Type B pancreatic cell (in vitro differentiated cells): ENCODE results near the gene C1QTNF3. TPM values are rescaled to one million over a fixed set of nuclear protein-coding genes. Genes with fewer than 3 reads are reported as not detected.

Experiments
- DNase-seq: peaks from one replicate; pipeline ENCODE4 v3.0.0; 2021; ENCODE audit warnings: mixed read lengths; ENCODE audit not compliant: unreplicated experiment; ENCODE audit errors: extremely low spot score
- H3K27ac Mint-ChIP-seq: 2 replicates; pipeline ENCODE4 v1.8.0; 2021; ENCODE audit warnings: mild to moderate bottlenecking, mixed read lengths
- H3K27me3 Mint-ChIP-seq: 2 replicates; pipeline ENCODE4 v1.8.0; 2021; ENCODE audit warnings: mixed read lengths
- H3K36me3 Mint-ChIP-seq: 2 replicates; pipeline ENCODE4 v1.8.0; 2021; ENCODE audit warnings: mixed read lengths
- H3K4me1 Mint-ChIP-seq: one replicate; pipeline ENCODE4 v1.8.0; 2021; ENCODE audit warnings: mixed read lengths; ENCODE audit not compliant: unreplicated experiment
- H3K4me3 Mint-ChIP-seq: 2 replicates; pipeline ENCODE4 v1.8.0; 2021; ENCODE audit warnings: mild to moderate bottlenecking, mixed read lengths
- H3K9me3 Mint-ChIP-seq: 2 replicates; pipeline ENCODE4 v1.8.0; 2021; ENCODE audit warnings: mixed read lengths
- total RNA-seq: library from RNA; stranded (reverse); gene quantifications from 2 replicates; pipeline ENCODE4 v1.2.1, GENCODE V29; 2021; ENCODE audit warnings: low replicate concordance
- TF ChIP-seq, protein P1 (sequence below): fragments of 200-600 bp; sonication (generic); conservative IDR thresholded peaks from 2 replicates; pipeline ENCODE4 v1.5.0; 2021; ENCODE audit warnings: antibody characterized with exemption, mild to moderate bottlenecking

Gene C1QTNF3
- total RNA-seq, 1 donor from 2014 or later: 5.1 TPM

DNA sequence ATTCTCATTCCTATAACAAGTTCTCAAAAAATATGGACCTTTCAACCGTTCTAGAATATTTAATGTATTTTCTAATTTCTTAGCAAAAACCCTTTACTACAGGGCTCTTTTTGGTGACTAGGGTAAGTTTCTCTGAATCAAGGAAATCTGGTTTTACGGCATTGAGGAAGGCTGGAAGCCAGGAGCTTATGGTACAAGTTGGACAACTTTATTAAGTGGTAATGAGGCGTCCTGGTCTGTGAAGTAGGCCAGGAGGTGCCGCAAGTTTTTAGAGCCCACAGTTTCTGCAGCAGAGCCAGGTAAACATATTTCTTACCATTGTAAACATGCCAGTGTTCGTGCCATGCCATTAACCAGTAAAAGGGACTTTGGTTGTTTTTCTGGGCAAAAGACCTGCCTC, 14.6 kb upstream of the C1QTNF3 start:
- Mint-ChIP-seq H3K27me3 (no peaks in the 10 kb centered on the region), H3K4me1 (peaks cover 12% of the 10 kb centered on the region), H3K4me3 (no peak overlapping the region), H3K9me3 (no peaks in the 10 kb centered on the region), H3K36me3 (peaks cover 9% of the 10 kb centered on the region), H3K27ac (no peak overlapping the region)
- TF ChIP-seq, protein P1, sequence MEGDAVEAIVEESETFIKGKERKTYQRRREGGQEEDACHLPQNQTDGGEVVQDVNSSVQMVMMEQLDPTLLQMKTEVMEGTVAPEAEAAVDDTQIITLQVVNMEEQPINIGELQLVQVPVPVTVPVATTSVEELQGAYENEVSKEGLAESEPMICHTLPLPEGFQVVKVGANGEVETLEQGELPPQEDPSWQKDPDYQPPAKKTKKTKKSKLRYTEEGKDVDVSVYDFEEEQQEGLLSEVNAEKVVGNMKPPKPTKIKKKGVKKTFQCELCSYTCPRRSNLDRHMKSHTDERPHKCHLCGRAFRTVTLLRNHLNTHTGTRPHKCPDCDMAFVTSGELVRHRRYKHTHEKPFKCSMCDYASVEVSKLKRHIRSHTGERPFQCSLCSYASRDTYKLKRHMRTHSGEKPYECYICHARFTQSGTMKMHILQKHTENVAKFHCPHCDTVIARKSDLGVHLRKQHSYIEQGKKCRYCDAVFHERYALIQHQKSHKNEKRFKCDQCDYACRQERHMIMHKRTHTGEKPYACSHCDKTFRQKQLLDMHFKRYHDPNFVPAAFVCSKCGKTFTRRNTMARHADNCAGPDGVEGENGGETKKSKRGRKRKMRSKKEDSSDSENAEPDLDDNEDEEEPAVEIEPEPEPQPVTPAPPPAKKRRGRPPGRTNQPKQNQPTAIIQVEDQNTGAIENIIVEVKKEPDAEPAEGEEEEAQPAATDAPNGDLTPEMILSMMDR: no peak
- DNase-seq: no peak

DNA sequence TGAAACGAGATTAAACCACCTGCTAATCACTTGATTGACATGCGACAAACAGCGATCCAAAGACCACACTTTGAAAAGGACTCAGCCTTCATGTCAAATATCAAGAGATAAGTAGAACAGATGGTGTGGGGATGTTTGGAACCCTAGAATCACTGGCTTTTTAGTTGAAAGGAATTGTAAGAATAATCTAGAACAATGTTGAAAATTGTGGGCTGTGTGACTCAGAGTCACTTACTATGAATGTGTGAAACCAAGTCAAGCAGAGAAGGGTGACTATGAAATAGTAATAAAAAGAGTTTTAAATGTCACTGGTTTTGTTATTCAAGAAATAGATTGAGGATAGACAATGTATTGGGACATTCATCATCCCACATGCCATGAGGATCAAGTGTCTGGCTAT, 14.1 kb upstream of the C1QTNF3 start:
- H3K36me3 Mint-ChIP-seq: peaks cover 9% of the 10 kb centered on the region
- H3K27me3 Mint-ChIP-seq: no peaks in the 10 kb centered on the region
- DNase-seq: no peak
- no peak overlapping the region for H3K27ac Mint-ChIP-seq
- TF ChIP-seq, protein P1: no peak
- H3K9me3 Mint-ChIP-seq: no peaks in the 10 kb centered on the region
- no peak overlapping the region for H3K4me3 Mint-ChIP-seq
- H3K4me1 Mint-ChIP-seq: peaks cover 12% of the 10 kb centered on the region

DNA sequence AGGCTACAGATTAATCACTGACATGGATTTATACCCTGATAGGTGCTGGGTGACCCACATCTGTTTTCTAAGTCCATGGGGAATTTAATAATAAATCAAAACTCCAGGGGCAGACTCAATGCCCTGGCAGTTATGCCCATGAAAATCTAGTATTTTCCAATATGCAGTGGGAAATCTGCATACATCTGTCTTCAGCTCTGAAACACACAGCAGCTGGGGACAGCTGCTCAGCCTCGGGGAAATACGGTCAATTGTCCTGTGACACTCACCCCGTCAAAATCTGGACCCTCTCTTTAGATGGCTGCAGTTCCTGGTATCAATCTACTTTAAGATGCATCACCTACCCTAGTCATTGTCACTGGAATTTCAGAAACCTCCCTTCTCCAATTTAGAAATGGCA, 12.7 kb upstream of the C1QTNF3 start:
- TF ChIP-seq, protein P1: no peak
- H3K36me3 Mint-ChIP-seq: peaks cover 8% of the 10 kb centered on the region
- DNase-seq: no peak
- H3K4me1 Mint-ChIP-seq: peaks cover 12% of the 10 kb centered on the region
- no peaks in the 10 kb centered on the region for H3K9me3 Mint-ChIP-seq
- H3K27me3 Mint-ChIP-seq: no peaks in the 10 kb centered on the region
- H3K27ac Mint-ChIP-seq: no peak overlapping the region
- H3K4me3 Mint-ChIP-seq: no peak overlapping the region

DNA sequence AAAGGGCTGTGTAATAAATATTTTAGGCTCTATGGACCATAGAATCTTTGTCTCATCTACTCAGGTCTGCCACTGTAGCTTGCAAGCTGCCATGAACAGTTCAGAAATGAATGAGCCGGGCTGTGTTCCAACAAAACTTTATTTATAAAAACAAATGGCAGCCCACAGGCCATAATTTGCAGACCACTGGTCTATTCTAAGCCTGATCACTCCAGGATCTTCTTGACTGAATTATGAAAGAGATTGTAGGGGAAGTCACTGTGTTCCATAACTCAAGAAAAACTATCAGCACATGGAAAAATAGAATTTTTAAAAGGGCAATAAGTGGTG, 11.4 kb upstream of the C1QTNF3 start:
- TF ChIP-seq, protein P1: no peak
- Mint-ChIP-seq H3K27me3 (no peaks in the 10 kb centered on the region), H3K4me1 (peaks cover 12% of the 10 kb centered on the region), H3K27ac (no peak overlapping the region), H3K9me3 (no peaks in the 10 kb centered on the region), H3K4me3 (no peak overlapping the region), H3K36me3 (peaks cover 4% of the 10 kb centered on the region)
- DNase-seq: no peak

DNA sequence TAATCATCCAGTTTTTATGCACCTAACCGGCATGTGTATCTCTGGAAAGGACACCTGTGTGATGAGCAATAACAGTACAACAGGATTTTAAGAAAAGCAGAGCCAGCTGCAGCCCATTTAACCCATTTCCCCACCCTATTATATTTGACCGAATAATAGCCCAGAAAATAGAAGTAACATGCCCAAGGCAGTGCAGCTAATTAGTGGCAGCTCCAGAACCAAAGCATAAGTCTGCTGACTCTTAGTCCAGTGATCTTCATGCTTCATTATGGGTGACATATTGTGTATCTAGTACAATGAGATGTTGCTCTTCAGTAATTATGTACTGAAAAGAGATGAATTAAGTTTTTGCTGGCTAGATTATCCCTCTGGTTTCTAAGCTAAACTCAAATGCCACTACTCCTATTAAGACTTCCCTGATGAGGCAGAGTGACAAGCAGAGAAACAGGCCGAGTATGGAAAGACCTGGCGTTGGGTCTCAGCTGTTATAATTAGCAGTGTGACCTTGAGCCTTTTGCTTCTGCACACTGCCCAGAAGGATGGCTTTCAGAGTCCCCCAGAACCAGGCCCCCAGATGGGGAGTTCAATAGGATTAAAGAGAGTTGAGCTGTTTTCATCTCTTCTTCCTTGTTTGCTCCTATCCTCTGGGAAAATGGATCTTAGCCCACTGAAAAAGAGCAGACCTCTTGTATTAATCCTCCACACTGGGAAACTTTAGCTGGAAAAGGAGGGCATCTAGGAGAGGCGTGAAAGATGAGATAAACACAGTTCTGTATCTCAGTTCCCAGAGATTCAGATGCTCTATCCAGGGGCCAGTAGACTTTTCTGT, 10.8 kb upstream of the C1QTNF3 start:
- H3K27ac Mint-ChIP-seq: no peak overlapping the region
- no peaks in the 10 kb centered on the region for H3K27me3 Mint-ChIP-seq
- no peaks in the 10 kb centered on the region for H3K9me3 Mint-ChIP-seq
- no peak overlapping the region for H3K4me3 Mint-ChIP-seq
- H3K36me3 Mint-ChIP-seq: peaks cover 4% of the 10 kb centered on the region
- DNase-seq: no peak
- H3K4me1 Mint-ChIP-seq: peaks cover 12% of the 10 kb centered on the region
- TF ChIP-seq, protein P1: no peak
